Ureter (tissue), 1 donor: ENCODE measurements around the gene ASB13. TPM values are rescaled to one million over a fixed set of nuclear protein-coding genes. Genes with fewer than 3 reads are reported as not detected.

Experiments
- DNase-seq: peaks from one replicate; pipeline ENCODE4 v3.0.0-alpha.2; 2020; ENCODE audit warnings: low spot score
- total RNA-seq: library from RNA; stranded (reverse); gene quantifications from one replicate; pipeline ENCODE4 v1.2.4, GENCODE V29; 2023
- donor health status: DM: yes; HTN: yes; CAD: no.

ASB13 gene, protein sequence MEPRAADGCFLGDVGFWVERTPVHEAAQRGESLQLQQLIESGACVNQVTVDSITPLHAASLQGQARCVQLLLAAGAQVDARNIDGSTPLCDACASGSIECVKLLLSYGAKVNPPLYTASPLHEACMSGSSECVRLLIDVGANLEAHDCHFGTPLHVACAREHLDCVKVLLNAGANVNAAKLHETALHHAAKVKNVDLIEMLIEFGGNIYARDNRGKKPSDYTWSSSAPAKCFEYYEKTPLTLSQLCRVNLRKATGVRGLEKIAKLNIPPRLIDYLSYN
- total RNA-seq = 33.8 TPM

DNA sequence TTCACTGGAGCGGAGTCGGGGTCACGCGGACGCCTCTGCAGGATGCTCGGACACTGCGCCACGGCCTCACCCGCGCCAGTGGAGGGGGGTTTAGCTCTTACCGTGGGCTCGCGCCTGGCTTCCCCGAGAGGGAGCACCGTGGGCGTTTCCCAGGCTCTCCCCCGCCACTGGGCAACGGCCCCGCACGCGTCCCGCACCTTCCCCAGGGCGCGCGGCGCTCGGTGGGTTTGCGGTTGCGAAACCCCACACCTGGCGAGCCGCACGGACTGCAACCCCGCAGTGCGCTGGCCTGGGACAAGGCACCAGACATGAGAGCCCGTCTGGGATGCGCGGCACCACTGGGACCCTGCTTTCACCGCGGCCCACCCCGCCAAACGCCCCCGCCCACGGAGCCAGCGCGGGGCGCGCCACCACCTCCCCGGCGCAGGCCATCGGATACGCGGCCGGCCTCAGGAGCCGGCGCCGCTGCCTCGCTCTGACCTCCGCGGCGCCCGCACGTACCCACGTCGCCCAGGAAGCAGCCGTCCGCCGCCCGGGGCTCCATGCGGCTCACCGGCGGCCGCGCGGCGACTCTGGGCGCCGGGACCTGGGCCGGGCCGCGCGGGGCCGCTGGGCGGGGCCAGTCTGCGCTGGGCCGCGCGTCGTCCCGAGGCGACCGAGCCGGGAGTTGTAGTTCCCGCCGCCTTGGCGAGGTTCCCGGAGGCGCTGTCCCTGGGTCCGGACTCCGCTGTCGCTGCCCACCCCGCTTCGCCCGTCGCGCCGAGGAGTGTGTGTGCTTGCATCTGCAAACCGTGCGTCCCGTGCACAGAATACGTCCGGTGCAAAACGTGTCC lies at the start of gene ASB13:
Gene ASB13 (minus strand): TSS at position 588 of the 833 bp plus-strand sequence. CDS start 44 bp downstream, at position 544.
- peak; percentile 69 for DNase-seq

DNA sequence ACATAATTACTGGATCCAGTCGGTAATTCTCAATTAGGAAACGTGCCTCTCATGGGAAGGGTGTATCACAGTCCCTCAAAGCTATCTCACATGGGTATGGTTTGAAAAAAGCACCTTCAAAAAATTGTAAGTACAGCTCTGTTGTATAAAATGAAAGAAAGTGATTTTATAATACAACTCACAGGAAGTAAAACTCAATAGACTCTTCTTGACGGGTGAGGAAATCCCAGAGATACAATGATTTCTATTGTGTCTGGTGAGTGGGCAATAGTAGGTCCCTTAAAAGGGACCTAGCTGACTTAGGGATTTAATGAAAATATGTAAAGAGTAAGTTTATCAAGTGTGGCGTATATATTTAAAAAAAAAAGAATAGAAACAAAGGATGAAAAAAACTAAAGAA lies 45.2 kb upstream of the ASB13 start:
- no peak for DNase-seq

DNA sequence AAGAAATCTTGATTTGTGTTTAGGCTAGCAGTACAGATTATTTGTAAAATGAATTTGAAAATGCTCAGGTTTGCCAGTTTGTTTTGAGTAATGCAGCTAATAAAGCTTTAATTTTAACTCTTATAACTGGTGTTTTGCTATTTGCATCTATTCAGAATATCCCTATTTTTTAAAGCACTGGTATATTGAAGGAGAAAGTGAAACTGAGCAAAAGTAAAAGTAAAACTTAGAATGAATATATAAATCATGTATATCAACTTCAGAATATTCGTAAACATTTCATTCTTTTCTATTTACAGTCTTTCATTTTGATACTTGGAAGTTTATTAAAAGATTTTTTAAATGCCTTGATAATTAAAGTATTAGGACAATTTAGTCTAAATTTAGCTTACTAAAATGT lies 44.5 kb upstream of the ASB13 start:
- no peak for DNase-seq

DNA sequence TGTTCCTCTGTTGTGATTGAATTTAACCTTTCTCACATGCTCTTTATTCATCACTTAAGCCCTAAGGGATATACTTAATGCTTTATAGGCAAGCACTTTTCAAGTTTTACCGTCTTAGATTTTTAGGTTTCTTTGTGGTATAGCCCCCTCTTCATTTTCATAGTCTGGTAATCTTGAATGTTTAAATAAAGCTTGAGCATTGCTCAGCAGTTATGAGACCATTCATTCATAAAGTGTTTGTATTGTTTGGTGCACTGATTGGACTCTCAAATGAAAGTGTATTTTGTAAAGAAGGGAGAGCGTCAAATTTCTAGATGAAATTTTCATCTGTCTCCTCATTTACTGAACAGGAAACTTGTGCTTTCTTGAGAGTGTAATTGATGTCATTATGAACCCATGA lies 43.5 kb upstream of the ASB13 start:
- no peak for DNase-seq

DNA sequence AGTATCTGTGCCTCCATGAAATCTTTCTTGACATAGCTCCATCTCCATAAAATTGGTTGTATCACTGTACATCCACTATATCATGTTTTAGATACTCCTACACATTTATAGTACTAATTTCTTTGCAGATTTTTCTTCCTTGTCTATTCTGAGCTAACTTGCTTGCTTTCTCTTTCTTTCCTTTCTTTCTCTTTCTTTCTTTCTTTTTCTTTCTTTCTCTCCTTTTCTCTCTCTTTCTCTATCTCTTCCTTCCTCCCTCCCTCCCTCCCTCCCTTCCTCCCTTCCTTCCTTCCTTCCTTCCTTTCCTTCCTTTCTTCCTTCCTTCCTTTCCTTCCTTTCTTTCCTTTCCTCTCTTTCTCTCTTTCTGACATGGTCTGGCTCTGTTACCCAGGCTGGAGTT lies 42.0 kb upstream of the ASB13 start:
- DNase-seq = no peak

DNA sequence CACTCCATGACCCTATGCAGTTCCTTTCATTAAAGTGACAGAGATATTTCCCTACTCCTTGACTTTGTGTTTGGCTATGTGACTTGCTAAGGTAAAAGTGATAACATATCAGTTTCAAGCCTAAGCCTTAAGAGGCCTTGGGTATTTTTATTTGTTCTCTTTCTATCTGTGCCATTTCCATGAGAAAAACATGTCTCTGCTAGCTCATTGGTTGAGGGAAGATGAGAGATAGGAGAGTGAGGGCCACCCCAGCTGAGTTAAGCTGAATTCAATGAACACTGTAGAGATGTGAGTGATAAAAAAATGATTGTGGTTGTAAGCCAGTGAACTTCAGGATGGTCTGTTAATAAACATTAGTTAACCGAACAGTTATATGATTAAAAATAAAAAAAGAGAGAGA lies 31.7 kb upstream of the ASB13 start:
- DNase-seq = no peak

DNA sequence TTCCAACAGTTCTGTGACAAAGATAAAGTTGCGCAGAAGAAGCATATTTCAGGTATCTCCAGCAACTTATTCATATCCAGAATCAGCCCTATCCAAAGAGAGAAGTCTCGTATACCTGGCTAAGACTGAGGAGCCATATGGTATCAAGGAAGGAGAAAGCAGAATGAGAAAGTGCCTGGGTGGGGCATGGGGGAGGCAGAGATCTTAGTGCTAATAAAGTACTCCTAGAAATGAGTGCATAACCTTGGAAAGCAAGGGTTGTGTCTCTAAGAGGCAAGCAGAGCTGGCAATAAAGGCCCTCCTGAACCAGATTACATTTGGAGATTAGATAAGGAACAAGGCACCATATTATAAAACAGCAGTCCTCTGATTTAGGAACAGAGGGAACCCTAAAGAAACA lies 30.9 kb upstream of the ASB13 start:
- no peak for DNase-seq

DNA sequence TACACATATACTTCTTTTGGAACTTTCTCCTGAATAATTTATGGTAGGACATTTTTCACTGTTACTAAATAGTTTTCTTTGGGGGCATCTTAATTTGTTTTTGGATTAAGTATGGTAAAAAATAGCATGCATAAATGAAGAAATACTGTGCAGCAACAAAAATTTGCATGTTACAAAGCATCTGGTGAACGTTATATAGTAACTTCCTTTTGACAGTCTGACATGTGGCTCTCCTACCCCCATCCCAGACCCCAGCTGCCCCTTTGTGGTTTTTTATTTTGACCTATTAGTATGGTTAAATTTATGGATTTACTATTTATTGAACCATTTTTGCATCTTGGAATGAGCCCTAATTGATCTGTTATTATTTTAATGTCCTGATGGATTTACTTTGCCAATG lies 28.2 kb upstream of the ASB13 start:
- no peak for DNase-seq

DNA sequence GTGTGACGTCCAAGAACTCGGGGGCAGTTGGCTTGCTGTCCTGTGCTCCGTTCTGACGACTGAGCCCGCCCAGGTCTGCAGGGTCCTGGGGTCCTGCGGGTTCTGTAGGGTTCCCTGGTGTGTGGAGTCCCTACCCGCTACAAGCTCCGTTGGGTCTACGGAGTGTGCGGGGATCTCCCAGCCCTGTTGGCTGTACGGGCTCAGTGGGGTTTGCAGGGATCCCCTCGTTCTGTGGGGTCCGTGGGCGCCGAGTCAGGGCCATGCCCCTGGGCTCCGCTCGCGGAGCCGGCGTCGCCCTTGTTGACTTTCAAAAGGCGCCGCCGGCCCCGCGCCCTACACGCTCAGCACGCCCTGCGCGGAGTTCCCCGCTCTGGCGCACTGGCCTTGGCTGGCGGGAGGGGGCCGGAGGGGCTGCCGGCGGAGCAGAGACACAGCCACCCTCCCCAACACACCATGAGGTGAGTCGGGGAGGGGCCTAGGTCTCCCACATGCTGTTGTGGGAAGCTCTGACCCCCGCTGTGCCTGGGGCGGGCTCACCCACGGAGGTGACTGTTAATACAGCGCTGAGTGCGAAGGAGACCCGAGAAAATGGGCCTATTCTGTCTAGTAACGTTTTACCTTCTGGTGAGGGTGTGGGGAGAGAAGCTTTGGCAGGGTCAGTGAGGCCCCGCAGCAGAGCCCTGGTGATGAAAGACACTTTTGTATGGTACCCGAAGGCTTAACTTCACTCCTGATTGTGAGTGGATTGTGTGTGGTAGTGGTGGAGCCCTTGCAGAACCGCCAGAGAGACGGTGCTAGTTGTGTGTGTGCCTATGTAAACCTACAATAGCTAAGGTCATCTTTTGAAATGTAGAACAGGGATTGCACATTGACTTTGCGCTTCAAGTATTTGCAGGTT lies 26.3 kb upstream of the ASB13 start:
- no peak for DNase-seq

DNA sequence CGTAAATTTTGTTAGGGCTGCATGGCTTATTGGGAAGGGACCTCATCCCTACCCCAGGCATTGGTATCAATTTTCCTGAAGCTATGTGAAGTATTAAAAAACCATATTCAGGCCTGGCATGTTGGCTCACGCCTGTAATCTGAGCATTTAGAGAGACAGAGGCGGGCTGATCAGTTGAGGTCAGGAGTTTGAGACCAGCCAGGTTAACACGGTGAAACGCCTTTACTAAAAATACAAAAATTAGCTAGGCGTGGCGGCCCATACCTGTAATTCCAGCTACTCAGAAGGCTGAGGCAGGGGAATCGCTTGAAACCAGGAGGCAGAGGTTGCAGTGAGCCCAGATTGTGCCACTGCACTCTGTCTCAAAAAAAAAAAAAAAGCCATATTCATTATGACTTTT lies 25.4 kb upstream of the ASB13 start:
- no peak for DNase-seq

DNA sequence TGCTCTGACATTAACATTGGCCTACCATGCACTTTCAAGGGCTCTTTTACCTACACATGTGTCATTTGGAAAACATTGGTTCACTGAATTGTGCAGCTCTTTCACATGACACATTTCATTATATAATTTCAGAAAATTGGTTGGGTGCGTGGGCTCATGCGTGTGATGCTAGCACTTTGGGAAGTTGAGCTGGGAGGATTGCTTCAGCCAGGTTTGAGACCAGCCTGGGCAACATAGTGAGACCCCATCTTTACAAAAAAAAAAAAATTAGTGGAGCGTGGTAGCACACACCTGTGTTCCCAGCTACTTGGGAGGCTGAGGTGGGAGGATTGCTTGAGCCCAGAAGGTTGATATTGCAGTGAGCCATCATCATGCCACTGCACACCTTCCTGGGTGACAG lies 22.2 kb upstream of the ASB13 start:
- DNase-seq = no peak

DNA sequence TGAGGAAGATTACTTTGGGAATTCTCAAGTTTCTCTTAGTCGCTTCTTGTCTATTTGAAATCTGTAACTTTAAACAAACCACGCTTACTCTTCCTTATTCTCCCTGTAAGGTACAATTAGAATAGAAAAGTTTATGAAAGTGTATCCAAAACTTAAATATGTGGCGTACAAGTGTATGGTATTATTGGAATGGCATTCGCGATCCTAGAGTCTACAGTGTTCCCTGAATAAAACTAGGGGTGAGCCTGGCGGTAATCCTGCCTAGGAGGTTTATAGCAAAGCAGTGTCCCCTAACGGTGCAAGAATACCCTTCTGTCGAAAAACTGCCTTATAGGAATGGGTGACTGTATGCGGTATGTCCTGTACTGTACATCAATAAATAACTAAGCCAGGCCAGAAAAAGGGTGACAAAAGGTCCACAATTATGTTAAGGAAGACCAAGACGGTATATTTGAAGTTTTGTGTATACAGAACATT lies 19.4 kb upstream of the ASB13 start:
- DNase-seq = no peak

DNA sequence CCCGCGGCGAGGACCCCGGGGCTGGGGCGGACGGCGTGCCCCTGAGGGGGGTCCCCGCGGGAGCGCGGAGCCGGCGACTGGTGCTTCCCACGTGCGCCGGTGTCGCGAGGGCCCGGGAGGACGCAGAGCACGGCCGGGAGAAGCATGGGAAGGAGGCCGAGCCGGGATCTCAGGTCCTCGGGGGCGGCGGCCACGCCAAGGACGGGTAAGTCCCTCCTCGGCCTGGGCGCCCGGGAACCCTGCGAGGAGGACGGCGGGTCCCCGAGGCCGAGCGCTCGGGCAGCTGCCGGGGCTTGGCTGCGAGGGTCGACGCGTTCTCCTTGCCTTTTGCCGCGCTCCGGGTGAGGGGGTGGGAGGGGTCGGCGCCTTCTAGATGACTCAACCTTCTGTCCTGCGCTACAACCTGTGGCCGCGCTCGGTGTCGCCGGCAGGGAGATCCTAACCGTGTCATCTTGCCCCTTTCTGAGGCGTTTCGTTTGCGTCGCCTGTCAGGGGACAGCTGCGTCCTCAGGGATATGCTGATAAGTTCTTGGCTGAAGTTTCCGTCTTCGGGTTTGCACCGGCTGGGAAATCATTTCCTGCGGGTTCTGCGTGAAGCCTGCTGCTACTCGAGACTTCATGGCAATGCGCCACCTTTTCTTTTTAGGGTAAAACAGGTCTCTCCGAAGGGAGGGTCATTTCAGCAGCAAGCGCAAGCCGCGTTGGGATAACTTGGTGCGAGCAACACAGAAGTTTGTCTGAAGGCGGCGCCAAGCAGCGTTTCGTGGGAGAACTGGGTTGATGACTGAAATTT lies 18.8 kb upstream of the ASB13 start:
- peak; percentile 73 for DNase-seq

DNA sequence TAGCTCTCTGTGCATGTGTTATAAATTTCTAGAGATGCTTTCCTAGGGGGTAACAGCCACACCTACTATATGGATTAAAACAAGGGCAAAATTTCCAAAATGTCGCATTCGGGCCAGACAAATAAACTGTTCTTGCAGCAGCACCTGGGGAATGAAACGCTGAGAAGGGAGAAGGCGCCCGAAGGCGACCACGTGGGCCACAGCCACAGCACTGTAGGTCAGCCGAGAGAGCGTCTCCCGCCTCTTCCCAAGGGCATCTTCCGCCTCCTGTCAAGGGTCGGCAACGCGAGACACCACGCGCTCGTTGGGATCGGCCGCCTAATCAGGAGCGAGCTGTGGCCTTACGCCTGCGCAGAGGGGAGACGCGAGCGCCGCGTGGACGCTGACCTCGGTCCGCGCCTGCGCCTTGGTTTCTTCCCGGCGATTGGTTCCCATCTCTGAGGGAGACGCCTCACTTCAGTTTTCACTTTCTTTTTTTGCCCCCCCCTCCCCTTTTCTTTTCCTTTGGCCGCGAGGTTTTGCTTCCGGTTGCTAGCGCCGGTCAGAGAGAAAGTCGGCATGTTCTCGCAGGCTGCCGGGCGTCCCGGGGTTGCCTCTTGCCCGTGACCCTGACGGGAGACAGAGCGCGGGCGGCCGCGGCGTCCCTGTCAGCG lies 18.0 kb upstream of the ASB13 start, which contains the start of gene TASOR2:
Gene TASOR2 (plus strand): TSS at position 521 of the 653 bp plus-strand sequence. CDS start 35,805 bp downstream, outside the sequence.
- peak; percentile 98 for DNase-seq

DNA sequence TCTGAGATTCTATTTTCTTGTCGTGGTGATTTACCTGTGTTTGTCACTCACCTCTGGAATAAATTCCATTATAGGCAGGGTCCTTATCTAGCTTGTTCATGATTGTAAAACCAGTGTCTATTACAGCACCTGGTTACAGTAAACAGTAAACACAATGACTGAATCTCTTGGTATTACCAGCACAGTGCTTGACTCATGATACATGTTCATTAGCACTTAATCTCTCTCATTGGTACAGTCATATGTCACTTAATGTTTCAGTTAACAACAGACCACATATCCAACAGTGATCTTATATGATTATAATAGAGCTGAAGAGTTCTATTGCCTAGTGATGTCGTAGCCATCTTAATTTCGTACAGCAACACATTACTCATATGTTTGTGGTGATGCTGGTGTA lies 16.7 kb upstream of the ASB13 start:
- no peak for DNase-seq

DNA sequence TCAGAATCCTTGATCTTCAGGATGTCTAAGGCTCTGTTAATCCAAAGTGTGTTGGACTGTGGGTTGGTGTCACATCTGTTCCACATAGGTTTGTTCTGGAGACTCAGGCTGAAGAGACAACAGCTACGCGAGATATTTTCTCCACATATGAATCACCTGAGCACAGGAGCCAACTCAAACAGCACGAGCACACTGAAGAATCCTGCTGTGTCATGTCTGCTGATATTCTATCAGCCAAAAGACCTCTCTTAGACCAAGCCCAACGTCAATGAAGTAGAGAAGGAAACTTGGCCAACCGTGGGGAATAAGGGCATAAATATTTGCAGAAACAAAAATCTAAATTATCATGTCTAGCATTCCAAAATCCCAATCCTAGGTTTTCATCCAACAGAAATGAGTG lies 15.5 kb upstream of the ASB13 start:
- DNase-seq = no peak

DNA sequence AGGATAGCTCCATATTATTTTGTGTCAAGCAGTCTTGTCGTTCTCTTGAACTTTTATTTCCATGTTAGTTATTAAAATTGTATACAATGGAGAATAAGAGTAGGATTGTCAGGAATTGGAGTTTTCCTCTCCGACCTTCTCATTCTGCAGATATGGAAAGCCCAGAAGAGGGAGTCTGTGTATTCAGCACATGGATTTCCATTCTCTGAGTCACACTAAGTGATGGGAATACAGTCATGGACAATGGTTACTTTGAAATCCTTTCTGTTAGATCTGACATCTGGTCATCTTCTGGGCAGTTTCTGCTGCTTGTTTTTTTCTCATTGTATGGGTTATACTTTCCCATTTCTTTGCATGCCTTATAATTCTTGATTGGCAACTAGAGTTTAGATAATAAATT lies 13.2 kb upstream of the ASB13 start:
- no peak for DNase-seq

DNA sequence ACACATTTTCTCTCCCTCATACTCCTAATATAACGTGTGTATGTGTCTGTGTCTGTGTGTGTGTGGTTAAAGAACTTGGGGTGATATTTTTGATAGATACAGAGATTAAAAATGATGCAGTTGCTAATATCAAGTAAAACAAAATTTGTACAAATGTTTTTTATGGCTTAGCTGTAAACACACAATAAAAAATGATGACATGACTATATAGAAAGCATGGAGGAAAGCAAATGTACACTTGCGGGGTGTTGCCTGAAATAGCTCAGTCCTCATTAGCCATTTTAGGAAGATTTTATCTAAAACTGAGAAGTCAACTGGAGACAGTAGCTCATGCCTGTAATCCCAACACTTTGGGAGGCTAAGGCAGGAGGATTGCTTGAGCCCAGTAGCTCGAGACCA lies 12.6 kb upstream of the ASB13 start:
- DNase-seq = no peak

DNA sequence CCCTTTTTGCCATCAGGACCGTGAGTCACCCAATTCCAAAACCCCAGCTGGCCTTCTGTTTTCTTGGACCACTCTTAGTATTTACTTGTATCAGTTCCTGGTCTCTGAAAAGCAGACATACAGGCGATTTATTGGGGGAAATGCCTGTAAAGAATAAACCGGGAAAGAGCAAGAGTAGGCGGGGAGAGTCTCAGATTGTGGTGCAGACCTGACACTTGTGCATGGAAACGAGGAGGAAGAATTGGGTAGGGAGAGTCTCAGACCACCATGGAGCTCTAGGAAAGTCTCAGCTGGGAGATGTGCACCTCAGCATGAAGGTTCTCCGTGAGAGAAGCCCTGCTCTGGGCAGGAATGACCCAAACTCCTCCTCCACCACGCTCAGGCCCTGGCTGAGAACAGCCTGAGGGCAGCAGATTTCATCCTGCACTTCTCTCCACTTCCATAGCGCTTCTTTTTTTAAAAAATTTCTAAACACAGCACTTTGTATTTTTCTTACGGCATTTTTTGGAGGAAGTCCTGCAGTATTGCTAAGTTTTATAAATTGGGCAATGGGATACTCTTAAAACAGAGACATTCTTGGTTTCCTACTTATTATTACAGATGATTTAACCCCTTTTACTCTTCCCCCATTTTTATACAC lies 12.1 kb upstream of the ASB13 start:
- DNase-seq = no peak
